ENCODE measurements around the gene RGP1. TPM values are rescaled to one million over a fixed set of nuclear protein-coding genes. Genes with fewer than 3 reads are reported as not detected.

The RGP1 gene
- total RNA-seq, 1 experiment from 2014 or later: 25.1 TPM

DNA sequence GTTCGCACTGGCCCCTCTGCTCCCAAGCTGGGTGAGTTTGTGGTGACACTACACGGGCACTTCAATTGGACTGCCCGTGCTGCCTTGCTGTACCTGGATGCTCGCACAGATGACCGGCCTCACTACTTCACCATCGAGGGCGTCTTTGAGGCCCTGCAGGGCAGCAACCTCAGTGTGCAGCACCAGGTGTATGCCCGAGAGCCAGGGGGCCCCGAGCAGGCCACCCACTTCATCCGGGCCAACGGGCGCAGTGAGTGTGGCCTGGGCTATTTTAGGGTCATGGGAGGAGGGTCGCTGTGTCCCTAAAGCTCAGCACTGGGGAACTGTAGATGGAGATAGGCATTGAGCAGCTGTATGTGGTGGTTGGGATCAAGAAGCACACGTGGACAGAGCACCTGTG is 43.7 kb downstream of the RGP1 start:
- no peaks in the 10 kb centered on the region for H3K79me2 ChIP-seq (ENCODE audit: low read depth)
- H3K9me2 ChIP-seq (ENCODE audit: insufficient read depth): no peaks in the 10 kb centered on the region
- no peaks in the 10 kb centered on the region; the same call in 1 of the 2 replicates for H3F3A ChIP-seq (ENCODE audit: insufficient read depth, low read depth)
- no peaks in the 10 kb centered on the region for H3K27me3 ChIP-seq (ENCODE audit: insufficient read depth, low read depth)
- H4K20me1 ChIP-seq (ENCODE audit: insufficient read depth): no peaks in the 10 kb centered on the region
- H3K27ac ChIP-seq: no peak overlapping the region
- H3K4me1 ChIP-seq (replicated peaks; ENCODE audit: insufficient read depth): 0 out of 2 replicates have a peak, but pooled peaks cover 7% of the 10 kb centered on the region
- H3K9me3 ChIP-seq (ENCODE audit: insufficient read depth, low read depth): no peaks in the 10 kb centered on the region
- BruUV-seq (replicated peaks): no TSS peak
- intact Hi-C loops (cut with micrococcal nuclease; ENCODE audit: unreplicated experiment): no loop called here
- ChIA-PET POLR2A (ENCODE audit: unreplicated experiment) (no interaction called here), CTCF (no interaction called here)
- DNase-seq: no peak
- H3K36me3 ChIP-seq (ENCODE audit: low read depth): no peaks in the 10 kb centered on the region
- H3K4me2 ChIP-seq: no peak overlapping the region
- TF ChIP-seq EZH2 (IDR thresholded peaks at IDR 0.05; ENCODE audit: low read depth): no peak
- TF ChIP-seq, protein P1, sequence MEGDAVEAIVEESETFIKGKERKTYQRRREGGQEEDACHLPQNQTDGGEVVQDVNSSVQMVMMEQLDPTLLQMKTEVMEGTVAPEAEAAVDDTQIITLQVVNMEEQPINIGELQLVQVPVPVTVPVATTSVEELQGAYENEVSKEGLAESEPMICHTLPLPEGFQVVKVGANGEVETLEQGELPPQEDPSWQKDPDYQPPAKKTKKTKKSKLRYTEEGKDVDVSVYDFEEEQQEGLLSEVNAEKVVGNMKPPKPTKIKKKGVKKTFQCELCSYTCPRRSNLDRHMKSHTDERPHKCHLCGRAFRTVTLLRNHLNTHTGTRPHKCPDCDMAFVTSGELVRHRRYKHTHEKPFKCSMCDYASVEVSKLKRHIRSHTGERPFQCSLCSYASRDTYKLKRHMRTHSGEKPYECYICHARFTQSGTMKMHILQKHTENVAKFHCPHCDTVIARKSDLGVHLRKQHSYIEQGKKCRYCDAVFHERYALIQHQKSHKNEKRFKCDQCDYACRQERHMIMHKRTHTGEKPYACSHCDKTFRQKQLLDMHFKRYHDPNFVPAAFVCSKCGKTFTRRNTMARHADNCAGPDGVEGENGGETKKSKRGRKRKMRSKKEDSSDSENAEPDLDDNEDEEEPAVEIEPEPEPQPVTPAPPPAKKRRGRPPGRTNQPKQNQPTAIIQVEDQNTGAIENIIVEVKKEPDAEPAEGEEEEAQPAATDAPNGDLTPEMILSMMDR (conservative IDR thresholded peaks at IDR 0.05): no peak
- H2AFZ ChIP-seq: no peak overlapping the region
- no peak overlapping the region for H3K4me3 ChIP-seq

DNA sequence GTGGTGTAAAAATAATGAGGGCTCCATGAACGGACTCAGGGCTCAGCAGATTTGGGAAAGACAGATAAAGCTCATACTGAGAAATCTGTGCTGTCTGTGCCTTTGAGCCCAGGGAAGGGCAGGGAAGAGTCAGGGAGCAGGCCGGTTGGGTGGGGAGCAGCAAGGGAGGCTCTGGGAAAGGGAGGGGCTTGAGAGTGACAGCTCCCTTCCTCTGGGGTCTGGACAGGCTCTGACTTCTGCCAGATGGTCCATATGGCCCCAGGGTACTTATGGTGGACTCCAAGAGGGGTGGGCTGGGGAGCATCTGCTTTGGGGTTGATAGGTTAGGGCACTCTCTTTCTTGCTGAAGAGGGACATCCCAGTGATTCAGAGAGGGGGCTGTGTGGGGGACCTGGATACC is 44.4 kb downstream of the RGP1 start:
- no peaks in the 10 kb centered on the region for H3K9me3 ChIP-seq (ENCODE audit: insufficient read depth, low read depth)
- intact Hi-C loops (cut with micrococcal nuclease; ENCODE audit: unreplicated experiment): no loop called here
- H3K4me2 ChIP-seq: no peak overlapping the region
- H3K4me1 ChIP-seq (replicated peaks; ENCODE audit: insufficient read depth): 0 out of 2 replicates have a peak, but pooled peaks cover 7% of the 10 kb centered on the region
- H3K36me3 ChIP-seq (ENCODE audit: low read depth): no peaks in the 10 kb centered on the region
- H3F3A ChIP-seq (ENCODE audit: insufficient read depth, low read depth): no peaks in the 10 kb centered on the region; the same call in 1 of the 2 replicates
- no peak overlapping the region for H2AFZ ChIP-seq
- H4K20me1 ChIP-seq (ENCODE audit: insufficient read depth): no peaks in the 10 kb centered on the region
- ChIA-PET POLR2A (ENCODE audit: unreplicated experiment) (no interaction called here), CTCF (no interaction called here)
- no peaks in the 10 kb centered on the region for H3K79me2 ChIP-seq (ENCODE audit: low read depth)
- no peaks in the 10 kb centered on the region for H3K27me3 ChIP-seq (ENCODE audit: insufficient read depth, low read depth)
- no peaks in the 10 kb centered on the region for H3K9me2 ChIP-seq (ENCODE audit: insufficient read depth)
- H3K27ac ChIP-seq: no peak overlapping the region
- no peak overlapping the region for H3K4me3 ChIP-seq
- TF ChIP-seq EZH2 (IDR thresholded peaks at IDR 0.05; ENCODE audit: low read depth): no peak
- TF ChIP-seq, protein P1 (conservative IDR thresholded peaks at IDR 0.05): no peak
- BruUV-seq (replicated peaks): no TSS peak
- no peak for DNase-seq

DNA sequence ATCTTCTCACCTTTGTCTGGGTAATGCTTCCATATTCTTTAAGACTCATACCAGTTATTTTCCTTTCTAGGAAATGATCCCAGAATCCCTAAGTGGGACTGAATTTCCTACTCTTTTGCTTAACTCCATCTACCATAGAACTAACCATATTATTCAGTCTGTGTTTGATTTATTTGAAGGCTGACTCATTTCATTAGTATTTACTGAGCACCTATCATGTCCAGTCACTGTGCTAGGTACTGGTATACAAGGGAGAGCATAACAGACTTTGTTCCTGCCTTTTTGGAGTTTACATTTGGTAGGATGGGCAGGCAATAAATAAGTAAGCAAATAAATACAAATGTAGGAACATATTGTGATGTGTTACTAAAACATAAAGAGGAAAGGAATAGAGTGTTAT is 46.6 kb downstream of the RGP1 start:
- ChIA-PET CTCF (interaction anchor here (0.6 kb wide), 1 partner anchor 287 kb away, joined by 3 read pairs; no protein-coding TSS in a partner anchor), POLR2A (ENCODE audit: unreplicated experiment) (no interaction called here)
- Histone ChIP-seq H2AFZ (no peak overlapping the region), H3K36me3 (ENCODE audit: low read depth) (no peaks in the 10 kb centered on the region), H3K9me2 (ENCODE audit: insufficient read depth) (no peaks in the 10 kb centered on the region), H3K4me1 (replicated peaks; ENCODE audit: insufficient read depth) (0 out of 2 replicates have a peak, but pooled peaks cover 7% of the 10 kb centered on the region), H3K4me2 (no peak overlapping the region), H3K27ac (no peak overlapping the region), H3K4me3 (no peak overlapping the region), H3K27me3 (ENCODE audit: insufficient read depth, low read depth) (no peaks in the 10 kb centered on the region), H3K79me2 (ENCODE audit: low read depth) (no peaks in the 10 kb centered on the region), H3F3A (ENCODE audit: insufficient read depth, low read depth) (no peaks in the 10 kb centered on the region; the same call in 1 of the 2 replicates), H3K9me3 (ENCODE audit: insufficient read depth, low read depth) (no peaks in the 10 kb centered on the region), H4K20me1 (ENCODE audit: insufficient read depth) (no peaks in the 10 kb centered on the region)
- intact Hi-C loops (cut with micrococcal nuclease; ENCODE audit: unreplicated experiment): no loop called here
- BruUV-seq (replicated peaks): no TSS peak
- no peak for TF ChIP-seq EZH2 (IDR thresholded peaks at IDR 0.05; ENCODE audit: low read depth)
- TF ChIP-seq, protein P1 (conservative IDR thresholded peaks at IDR 0.05): no peak
- no peak for DNase-seq
